Measurements from ENCODE around the gene TAX1BP1. TPM values are rescaled to one million over a fixed set of nuclear protein-coding genes. Genes with fewer than 3 reads are reported as not detected.
"Not testable (repeated sequence)": the region's sequence is repeated elsewhere in the genome, so short reads cannot be mapped to it uniquely, and the experiment has no call there.

TAX1BP1 gene
- total RNA-seq, 1 donor from 2014 or later: 64.7 TPM

DNA sequence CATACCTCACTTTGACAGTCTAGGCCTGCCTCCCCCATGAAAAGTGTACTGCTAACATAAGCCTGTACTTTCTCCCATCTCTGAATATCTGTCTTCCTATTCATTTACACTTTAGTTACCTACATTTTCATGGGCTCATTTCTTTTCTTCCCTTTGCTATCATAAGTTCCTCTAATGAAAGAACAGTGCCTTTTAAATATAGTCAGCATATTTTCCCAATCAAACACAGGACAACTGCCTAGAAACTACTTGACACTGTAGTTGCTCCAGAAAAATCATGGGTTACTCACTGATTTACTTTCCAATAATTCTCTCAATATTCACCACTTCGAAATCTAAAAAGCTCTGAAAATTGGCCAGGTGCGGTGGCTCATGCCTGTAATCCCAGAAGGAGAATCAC lies 2.8 kb upstream of the TAX1BP1 start:
- H3K9me3 Mint-ChIP-seq: no peaks in the 10 kb centered on the region
- peaks cover 14% of the 10 kb centered on the region for H3K36me3 Mint-ChIP-seq (ENCODE audit: low read depth)
- intact Hi-C loops (cut with micrococcal nuclease): no loop called here
- CTCF ChIA-PET: no interaction called here
- peaks cover 19% of the 10 kb centered on the region for H3K4me1 Mint-ChIP-seq
- DNase-seq (no peak), ATAC-seq (ENCODE audit: low read depth) (no peak)
- H3K27me3 Mint-ChIP-seq: peaks cover 2% of the 10 kb centered on the region
- no peak for TF ChIP-seq CTCF (IDR thresholded peaks at IDR 0.05)
- no peak overlapping the region for H3K27ac Mint-ChIP-seq
- H3K4me3 Mint-ChIP-seq: no peak overlapping the region
- POLR2A ChIA-PET: interaction anchor here (0.7 kb wide), 1 partner anchor 17 kb away, joined by 9 read pairs; no protein-coding TSS in a partner anchor

GRCh38 chr7:27737616-27738015 lies 2.3 kb upstream of the TAX1BP1 start:
- H3K9me3 Mint-ChIP-seq: no peaks in the 10 kb centered on the region
- TF ChIP-seq CTCF (IDR thresholded peaks at IDR 0.05): no peak
- intact Hi-C loops (cut with micrococcal nuclease): no loop called here
- peaks cover 17% of the 10 kb centered on the region for H3K36me3 Mint-ChIP-seq (ENCODE audit: low read depth)
- DNase-seq (no peak), ATAC-seq (ENCODE audit: low read depth) (no peak)
- H3K4me1 Mint-ChIP-seq: peaks cover 24% of the 10 kb centered on the region
- no peaks in the 10 kb centered on the region for H3K27me3 Mint-ChIP-seq
- H3K27ac Mint-ChIP-seq: no peak overlapping the region
- ChIA-PET CTCF (no interaction called here), POLR2A (interaction anchor here (0.7 kb wide), 1 partner anchor 17 kb away, joined by 9 read pairs; no protein-coding TSS in a partner anchor)
- H3K4me3 Mint-ChIP-seq: no peak overlapping the region

- peaks cover 33% of the 10 kb centered on the region for H3K4me1 Mint-ChIP-seq
- no peaks in the 10 kb centered on the region for H3K9me3 Mint-ChIP-seq
- peak overlapping the region; percentile 95 for H3K4me3 Mint-ChIP-seq
- CTCF ChIA-PET: interaction anchor here (1.3 kb wide), 1 partner anchor 35 kb away, joined by 3 read pairs; no protein-coding TSS in a partner anchor
- ATAC-seq (ENCODE audit: low read depth): peak; percentile 13
- peaks cover 17% of the 10 kb centered on the region for H3K36me3 Mint-ChIP-seq (ENCODE audit: low read depth)
- POLR2A ChIA-PET: interaction anchor here (0.6 to 3.1 kb wide), 5 partner anchors 25 to 153 kb away, joined by 3 to 27 read pairs (median 4); partner anchors contain the start of gene HIBADH
- H3K27ac Mint-ChIP-seq: peak overlapping the region; percentile 96
- DNase-seq: no peak
- intact Hi-C loops (cut with micrococcal nuclease): no loop called here
- TF ChIP-seq CTCF (IDR thresholded peaks at IDR 0.05): no peak
- no peaks in the 10 kb centered on the region for H3K27me3 Mint-ChIP-seq
Observed at GRCh38 chr7:27739301-27739908, 557 bp upstream of the TAX1BP1 start.

DNA sequence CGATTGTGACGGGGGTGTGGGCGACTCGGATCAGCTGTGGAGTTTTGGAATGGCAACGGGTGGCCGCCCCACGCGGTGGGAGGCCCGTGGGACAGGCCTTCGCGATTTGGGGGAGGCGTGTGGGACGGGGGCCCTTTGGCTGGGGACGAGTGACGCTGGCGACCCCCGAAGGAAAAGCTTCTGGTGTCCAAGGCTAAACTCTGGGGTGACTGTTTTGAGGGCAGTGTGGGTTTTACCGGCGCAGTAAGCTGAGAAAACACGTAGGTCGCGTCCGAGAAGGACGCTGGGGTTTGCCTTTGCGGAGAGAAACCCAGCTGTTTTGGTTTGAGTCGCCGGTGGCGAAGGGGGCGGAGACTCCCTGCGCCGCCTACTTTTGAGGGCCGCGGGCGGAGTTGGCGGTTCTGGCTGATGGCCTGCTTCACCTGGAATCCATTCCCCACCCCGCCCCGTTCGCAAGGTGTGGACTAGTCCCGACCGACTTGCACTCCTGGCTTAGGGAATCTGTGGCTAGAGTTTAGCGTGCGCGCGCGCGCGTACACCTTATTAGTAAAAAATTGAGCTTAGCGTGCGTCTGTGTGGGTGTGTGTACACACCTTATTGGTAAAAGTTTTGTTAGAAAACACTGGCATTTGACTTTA lies 606 bp downstream of the TAX1BP1 start:
- H3K9me3 Mint-ChIP-seq: no peaks in the 10 kb centered on the region
- intact Hi-C loops (cut with micrococcal nuclease): loop anchor here (1.0 to 5.0 kb wide), 9 partner anchors 42 to 1539 kb away; partner anchors contain the start of genes CBX3, HOXA1 and SKAP2
- ATAC-seq (ENCODE audit: low read depth) (peak; percentile 68), DNase-seq (peak; percentile 80)
- ChIA-PET POLR2A (interaction anchor here (0.6 to 3.1 kb wide), 8 partner anchors 29 to 184 kb away, joined by 3 to 27 read pairs (median 3); partner anchors contain the start of gene HIBADH), CTCF (interaction anchor here (0.8 to 1.3 kb wide), 2 partner anchors 34 to 181 kb away, joined by 3 read pairs; no protein-coding TSS in a partner anchor)
- peak overlapping the region; percentile 95 for H3K4me3 Mint-ChIP-seq
- peak overlapping the region; percentile 96 for H3K27ac Mint-ChIP-seq
- TF ChIP-seq CTCF (IDR thresholded peaks at IDR 0.05): no peak
- H3K27me3 Mint-ChIP-seq: no peaks in the 10 kb centered on the region
- H3K36me3 Mint-ChIP-seq (ENCODE audit: low read depth): peaks cover 17% of the 10 kb centered on the region
- H3K4me1 Mint-ChIP-seq: peaks cover 38% of the 10 kb centered on the region

- H3K27me3 Mint-ChIP-seq; H3K9me3 Mint-ChIP-seq; H3K27ac Mint-ChIP-seq; H3K4me3 Mint-ChIP-seq; DNase-seq; CTCF ChIA-PET; POLR2A ChIA-PET; ATAC-seq (ENCODE audit: low read depth): not testable (repeated sequence)
- intact Hi-C loops (cut with micrococcal nuclease): loop anchor here (5.0 kb wide), 2 partner anchors 180 to 645 kb away; partner anchors contain the start of gene HOXA1
- H3K4me1 Mint-ChIP-seq: peaks cover 43% of the 10 kb centered on the region
- peaks cover 17% of the 10 kb centered on the region for H3K36me3 Mint-ChIP-seq (ENCODE audit: low read depth)
Observed at GRCh38 chr7:27742091-27742710, 2.2 kb downstream of the TAX1BP1 start.
